SIG-M5 treated with dmso at 0.1 percent for 504 hours (cell line): ENCODE results near the gene EID2B.

Experiments
- DNase-seq: peaks from one replicate; lab custom pipeline; 2025; ENCODE audit not compliant: unreplicated experiment; lab: John Stamatoyannopoulos, UW

Gene EID2B

DNA sequence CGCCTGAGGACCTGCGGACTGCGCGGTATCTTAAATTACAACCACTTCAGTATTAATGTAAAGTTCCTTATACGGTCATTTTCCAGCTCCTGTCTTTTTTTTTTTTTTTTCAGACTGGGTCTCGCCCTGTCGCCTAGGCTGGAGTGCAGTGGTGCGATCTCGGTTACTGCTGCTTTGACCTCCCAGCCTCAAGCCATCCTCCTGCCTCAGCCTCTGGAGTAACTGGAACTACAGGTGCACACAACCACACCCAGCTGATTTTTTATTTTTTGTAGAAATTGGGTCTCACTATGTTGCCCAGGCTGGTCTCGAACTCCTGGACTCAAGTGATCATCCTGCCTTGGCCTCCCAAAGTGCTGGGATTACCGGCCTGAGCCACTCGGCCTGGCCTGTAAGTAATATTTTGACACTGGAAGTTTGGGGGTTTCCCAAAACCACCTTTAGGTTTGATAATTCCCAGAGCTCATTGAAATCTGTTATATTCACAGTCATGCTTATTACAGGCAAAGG lies 406 bp upstream of the EID2B start:
- no peak for DNase-seq

DNA sequence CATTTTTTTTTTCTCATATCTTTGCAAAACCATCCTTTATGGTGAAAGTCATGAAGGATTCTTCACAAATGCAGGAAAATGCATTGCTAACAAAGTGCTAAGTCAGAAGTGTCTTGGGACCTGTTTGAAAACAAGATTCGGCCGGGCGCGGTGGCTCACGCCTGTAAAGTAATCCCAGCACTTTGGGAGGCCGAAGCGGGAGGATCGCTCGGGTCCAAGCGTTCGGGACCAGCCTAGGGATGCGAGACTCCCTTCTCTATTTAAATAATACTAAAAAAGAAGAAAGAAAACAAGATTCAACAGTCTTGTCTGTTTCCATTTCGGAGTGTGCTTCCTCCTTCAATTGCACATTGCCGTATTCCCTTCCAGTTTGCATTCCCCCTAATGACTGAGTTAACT lies 819 bp downstream of the EID2B start:
- no peak for DNase-seq

DNA sequence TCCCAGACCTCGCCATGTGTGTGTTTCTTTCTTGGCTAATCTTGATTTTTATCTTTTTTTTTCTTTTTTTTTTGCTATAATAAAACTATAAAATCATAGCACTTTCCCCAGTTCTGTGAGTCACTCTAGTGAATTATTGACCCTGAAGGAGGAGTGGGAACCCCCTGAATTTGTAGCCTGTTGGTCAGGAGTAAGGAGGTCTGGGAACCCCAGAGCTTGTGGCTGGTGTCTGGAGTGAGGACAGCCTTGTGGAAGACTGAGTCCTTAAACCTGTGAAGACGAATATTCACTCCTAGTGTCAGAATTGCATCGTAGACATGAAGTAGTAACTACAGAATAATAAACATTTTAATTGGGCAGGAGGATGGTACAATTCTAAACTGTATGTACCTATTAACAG lies 7.4 kb downstream of the EID2B start:
- no peak for DNase-seq

DNA sequence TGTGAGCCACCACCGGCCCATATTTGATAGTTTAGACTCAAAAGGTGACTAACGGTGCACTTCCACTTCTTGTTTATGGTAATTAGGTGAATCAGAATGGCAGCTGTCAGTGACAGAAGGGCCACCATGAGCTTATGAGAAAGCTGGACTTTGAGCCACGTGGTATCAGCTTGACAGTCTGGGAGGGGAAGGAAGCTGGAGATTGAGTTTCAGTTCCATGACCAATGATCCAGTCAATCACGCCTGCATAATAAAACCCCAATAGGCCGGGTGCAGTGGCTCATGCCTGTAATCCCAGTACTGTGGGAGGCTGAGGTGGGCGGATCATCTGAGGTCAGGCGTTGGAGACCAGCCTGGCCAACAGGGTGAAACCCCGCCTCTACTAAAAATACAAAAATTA lies 8.2 kb downstream of the EID2B start:
- no peak for DNase-seq

DNA sequence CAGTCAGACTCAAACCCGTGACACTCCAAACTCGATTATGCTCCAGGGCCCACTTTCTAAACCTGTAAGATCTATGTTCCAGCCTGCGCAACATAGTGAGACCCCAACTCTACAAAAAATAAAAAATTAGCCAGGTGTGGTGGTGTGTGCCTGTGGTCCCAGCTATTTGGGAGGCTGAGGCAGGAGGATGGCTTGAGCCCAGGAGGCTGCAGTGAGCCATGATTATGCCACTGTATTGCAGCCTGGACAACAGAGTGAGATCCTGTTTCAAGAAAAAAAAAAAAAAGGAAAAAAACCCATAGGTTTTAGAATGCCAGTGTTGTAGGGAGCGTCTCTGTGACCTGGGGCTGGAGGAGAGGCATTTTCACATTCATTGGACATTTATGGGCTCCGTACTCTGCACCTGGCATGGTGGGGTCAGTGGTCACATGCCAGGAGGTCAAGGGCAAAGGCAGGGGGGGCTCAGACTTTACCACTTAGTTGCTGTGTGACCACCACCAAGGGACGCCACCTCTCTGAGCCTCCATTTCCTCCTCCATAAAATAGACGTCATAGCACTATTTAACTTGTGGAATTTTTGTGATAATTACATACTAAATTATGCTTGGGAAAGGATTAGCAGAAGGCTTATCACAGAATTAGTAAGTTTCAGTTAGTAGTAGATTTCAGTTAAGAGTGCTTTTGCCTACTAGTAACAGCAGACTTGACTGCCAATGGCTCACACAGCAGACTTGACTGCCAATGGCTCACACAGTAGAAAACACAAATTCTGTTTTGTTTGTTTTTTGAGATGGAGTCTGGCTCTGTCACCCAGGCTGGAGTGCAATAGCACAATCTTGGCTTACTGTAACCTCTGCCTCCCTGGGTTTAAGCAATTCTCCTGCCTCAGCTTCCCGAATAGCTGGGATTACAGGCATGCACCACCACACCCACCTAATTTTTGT lies 11.8 kb downstream of the EID2B start:
- no peak for DNase-seq

DNA sequence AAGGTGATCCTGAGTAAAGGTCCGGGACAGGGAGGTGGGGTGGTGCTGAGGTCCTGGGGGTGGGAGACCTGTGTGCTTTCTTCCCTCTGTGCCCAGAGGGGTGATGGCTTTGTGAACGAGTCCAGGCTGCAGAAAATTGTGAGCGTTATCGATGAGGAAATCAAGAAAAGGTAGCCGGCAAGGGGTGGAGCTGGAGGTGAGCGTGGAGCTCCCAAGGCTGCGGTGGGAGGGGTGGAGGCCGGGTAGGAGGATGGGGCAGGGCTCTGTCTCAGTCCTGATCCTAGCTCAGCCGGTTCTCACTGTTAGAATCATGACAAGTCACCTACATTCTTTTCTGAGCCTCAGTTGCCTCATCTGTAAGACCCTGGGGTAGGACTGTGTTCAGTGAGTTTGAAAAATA lies 13.7 kb downstream of the EID2B start:
- no peak for DNase-seq

DNA sequence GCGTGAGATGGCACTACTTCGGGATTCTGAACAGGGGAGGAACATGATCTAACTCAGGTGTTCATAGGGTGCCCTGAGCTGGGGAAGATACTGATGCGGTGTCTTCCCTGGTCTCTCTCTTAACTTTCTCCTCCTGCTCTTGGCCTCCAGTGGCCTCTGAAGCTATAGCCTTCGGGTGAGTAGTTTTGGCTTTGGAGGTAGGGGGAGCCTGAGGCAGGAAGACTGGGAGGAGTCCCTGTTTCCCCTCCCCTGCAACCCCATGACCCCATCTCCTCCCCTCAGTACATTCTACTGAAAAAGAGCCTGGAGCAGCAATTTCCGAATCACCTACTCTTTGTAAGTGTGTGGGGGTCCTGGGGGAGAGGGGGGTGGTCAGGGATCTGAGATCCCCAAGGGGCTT lies 14.2 kb downstream of the EID2B start:
- DNase-seq = no peak

DNA sequence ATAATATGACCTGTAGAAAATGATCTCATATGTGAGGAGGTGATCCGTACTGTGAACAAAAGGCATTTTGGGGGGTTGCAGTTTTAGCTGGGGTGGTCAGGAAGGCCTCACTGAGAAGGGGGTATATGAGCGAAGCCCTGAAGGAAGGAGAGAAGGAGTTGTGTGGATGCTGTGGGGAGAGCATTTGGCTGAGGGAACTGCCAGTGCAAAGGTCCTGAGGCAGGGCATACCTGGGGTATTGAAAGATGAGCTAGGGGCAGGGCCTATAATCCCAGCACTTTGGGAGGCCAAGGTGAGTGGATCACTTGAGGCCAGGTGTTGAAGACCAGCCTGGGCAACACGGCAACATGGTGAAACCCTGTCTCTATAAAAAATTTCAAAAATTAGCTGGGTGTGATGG lies 15.2 kb downstream of the EID2B start:
- DNase-seq = no peak

DNA sequence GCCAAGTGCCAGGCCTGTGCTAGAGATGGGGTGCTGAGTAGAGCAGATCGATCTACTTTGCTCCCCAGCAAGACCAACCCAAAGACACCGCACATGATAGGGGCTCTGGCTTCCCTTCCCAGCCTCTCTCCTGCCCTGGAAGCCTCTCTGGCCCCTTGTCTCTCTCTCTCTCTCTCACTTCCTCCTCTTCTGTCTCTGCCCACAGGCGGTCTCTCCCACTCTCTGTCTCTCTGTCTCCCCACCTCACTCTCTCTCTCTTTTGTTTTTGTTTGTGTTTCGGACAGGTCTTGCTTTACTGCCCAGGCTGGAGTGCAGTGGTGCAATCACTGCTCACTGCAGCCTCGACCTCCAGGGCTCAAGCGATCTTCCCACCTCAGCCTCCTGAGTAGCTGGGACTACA lies 16.4 kb downstream of the EID2B start:
- DNase-seq = peak; percentile 16

DNA sequence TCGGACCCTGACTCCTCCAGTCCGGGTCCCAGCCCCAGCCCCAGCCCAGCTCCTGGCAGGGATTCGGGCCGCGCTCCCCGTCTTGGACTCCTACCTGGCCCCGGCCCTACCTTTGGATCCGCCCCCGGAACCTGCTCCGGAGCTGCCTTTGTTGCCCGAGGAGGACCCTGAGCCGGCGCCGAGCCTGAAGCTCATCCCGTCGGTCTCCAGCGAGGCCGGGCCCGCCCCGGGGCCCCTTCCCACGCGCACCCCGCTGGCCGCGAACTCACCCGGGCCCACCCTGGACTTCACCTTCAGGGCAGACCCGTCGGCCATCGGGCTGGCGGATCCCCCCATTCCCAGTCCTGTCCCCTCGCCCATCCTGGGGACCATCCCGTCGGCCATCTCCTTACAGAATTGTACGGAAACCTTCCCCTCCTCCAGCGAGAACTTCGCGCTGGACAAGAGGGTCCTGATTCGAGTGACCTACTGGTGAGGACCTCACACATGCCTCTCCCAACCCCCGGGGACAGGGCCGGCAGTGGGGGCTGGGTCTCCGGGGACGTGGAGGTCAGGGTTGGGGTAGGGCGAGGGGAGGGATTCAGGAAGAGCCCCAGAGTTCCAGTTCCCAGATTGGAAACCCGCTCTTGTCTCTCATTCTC lies 17.0 kb downstream of the EID2B start:
- no peak for DNase-seq

DNA sequence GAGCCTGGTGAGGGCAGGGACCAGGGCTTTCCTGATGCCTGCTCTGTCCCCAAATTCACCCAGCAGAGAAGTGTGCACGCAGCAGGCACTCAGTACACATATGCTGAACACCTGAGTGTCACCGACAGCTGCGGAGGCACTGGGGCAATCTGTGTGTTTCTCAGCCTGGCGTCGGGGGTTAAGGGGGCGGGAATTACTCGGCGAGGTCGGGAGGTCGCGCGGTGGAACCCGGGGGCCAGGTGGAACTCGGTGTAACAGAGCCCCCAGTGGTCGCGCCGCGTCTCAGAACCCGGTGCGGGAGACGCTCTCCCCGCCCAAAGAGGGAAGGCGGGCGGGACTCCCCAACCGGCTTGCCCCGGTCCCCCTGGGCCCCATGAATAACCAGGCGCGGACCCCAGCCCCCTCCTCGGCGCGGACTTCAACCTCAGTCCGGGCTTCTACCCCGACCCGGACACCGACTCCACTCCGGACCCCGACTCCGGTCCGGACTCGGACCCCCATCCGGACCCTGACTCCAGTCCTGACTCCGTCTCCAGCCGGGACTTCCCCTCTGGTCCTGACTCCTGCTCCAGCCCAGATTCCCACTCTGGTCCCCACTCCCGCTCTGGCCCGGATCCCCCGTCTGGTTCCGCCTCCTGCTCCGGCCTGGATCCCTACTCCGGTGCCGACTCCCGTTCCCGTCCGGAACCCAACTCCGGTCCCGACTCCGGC lies 17.7 kb downstream of the EID2B start, which contains the start of gene SELENOV:
TSS of gene SELENOV (plus strand) at position 300 of the 711 bp plus-strand sequence. CDS start at position 374, 74 bp downstream.
- no peak for DNase-seq

DNA sequence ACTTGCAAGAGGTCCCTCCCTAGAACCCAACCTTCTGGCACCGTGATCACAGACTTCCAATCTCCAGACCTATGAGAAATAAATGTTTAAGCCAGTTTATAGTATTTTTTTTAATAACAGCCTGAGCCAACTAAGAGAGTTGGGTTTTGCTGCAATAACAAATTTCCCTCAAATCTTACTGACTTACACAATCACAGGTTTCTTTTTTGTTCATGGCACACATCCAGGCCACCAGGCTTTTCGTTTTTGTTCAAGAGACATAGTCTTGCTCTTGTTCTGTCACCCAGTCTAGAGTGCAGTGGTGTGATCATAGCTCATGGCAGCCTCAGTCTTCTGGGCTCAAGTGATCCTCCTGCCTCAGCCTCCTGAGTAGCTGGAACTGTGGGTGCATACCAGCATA lies 19.7 kb downstream of the EID2B start:
- DNase-seq = no peak

DNA sequence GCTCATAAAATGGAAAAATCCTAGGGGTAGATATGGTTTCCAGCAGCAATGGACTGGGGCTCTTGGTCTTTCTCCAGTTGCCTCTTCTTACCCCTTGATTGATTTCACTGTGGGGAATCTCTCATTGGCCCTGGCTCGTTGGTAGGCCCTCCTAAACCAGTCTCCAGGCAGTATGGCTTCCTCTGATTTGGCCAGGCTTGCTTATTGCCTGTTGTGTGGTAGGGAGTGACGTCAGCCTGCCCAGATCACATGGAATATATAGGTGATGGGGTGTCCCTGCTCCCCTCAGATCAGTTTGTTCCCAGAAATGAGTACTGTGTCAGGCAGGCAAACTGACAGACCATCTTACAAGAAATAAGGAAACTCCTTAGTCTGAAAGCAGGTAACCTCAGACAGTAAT lies 23.4 kb downstream of the EID2B start:
- DNase-seq = no peak

DNA sequence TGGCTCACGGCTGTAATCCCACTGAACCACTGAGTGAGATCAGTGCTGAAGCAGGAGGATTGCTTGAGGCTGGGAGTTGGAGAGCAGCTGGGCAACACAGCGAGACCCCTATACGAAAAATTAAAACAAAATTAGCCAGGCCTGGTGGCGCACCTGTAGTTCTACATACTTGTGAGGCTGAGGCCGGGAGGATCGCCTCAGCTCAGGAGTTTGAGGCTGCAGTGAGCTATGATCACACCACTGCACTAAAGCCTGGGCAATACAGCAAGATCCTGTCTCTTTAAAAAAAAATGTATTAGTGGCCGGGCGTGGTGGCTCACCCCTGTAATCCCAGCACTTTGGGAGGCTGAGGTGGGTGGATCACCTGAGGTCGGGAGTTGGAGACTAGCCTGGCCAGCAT lies 24.0 kb downstream of the EID2B start:
- DNase-seq = no peak

DNA sequence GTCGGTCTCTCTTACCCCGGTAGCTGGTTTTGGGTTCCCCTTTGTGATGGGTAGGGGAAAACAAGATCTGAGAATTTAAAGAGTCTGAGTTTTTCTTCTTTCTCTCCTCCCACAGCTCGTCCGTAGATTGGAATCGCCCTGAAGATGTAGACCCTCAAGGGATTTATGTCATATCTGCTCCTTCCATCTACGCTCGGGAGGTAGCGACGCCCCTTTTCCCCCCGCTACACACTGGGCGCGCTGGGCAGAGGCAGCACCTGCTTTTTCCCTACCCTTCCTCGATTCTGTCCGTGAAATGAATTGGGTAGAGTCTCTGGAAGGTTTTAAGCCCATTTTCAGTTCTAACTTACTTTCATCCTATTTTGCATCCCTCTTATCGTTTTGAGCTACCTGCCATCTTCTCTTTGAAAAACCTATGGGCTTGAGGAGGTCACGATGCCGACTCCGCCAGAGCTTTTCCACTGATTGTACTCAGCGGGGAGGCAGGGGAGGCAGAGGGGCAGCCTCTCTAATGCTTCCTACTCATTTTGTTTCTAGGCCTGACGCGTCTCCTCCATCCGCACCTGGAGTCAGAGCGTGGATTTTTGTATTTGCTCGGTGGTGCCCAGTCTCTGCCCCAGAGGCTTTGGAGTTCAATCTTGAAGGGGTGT lies 24.8 kb downstream of the EID2B start:
- DNase-seq = no peak

DNA sequence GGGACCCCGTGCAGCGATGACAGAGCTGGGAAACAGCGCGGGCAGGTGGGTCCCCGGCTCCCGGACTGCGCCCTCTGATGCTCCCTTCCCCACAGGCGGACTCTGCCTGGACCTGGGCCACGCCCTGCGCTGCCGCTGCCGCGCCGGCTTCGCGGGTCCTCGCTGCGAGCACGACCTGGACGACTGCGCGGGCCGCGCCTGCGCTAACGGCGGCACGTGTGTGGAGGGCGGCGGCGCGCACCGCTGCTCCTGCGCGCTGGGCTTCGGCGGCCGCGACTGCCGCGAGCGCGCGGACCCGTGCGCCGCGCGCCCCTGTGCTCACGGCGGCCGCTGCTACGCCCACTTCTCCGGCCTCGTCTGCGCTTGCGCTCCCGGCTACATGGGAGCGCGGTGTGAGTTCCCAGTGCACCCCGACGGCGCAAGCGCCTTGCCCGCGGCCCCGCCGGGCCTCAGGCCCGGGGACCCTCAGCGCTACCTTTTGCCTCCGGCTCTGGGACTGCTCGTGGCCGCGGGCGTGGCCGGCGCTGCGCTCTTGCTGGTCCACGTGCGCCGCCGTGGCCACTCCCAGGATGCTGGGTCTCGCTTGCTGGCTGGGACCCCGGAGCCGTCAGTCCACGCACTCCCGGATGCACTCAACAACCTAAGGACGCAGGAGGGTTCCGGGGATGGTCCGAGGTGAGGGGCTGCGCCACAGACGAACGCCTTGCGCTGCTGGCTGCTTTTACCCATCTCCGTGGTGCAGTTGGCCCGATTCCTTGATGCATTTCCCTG lies 25.5 kb downstream of the EID2B start:
- DNase-seq = peak; percentile 37

DNA sequence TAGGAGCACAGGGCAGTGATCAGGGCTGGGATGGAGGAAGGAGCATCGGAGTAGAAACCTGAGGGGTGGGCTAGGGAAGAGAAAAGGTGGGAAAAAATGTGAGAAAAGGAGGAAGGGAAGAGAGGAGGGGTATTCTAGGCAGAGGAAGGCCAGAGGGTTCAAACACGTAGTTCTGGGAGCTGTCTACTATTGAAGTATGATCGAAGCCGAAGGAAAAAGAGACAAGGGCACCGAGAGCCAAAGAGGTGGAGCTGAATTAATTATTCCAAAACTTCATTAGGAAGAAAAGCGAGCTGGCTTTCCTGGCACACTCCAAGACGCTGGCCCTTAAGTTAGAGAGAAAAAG lies 26.1 kb downstream of the EID2B start:
- no peak for DNase-seq

DNA sequence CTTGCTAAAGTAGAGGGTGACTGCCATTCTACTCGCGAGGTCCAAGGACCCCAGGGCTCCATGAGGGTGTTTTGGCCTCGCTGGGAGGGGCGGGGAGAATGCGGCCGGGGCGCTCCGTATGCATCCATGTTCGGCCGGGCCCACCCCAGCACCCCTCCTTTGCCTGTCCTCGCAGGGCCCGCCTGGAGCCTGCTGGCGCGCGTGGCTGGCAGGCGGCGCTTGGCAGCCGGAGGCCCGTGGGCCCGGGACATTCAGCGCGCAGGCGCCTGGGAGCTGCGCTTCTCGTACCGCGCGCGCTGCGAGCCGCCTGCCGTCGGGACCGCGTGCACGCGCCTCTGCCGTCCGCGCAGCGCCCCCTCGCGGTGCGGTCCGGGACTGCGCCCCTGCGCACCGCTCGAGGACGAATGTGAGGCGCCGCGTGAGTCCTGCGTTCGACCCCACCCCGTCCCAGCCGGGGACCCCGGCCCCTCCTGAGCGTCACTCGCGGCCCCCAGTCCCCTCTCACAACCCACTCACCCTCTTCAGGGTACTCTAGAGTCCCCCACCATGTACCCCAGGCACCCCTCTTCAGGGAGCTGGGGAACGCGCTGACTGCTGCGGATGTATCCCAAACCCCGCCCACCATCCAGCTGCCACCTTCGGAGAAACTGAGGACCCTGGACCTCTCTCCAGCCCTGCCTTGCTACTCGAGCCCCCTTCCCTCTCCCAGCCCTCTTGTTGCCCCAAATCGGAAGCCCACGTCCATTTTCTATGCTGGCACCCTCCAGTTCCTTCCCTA lies 29.8 kb downstream of the EID2B start:
- DNase-seq = no peak

DNA sequence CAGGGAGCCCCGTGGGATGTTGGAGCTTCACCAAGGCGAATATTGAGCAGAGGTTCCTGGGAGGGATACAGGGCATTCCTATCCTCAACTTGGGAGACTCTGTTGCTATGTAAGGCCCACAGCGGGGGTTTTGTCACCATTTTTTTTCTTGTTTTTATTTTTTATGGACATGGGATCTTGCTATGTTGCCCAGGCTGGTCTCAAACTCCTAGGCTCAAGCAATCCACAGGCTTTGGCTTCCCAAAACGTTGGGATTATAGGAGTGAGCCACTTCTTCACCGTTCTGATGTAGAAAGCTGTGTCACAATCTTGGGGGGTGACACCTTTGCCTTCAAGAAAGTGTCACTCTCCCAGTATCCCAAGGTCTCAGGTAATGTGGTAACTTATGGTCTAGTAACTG lies 31.3 kb downstream of the EID2B start:
- no peak for DNase-seq

DNA sequence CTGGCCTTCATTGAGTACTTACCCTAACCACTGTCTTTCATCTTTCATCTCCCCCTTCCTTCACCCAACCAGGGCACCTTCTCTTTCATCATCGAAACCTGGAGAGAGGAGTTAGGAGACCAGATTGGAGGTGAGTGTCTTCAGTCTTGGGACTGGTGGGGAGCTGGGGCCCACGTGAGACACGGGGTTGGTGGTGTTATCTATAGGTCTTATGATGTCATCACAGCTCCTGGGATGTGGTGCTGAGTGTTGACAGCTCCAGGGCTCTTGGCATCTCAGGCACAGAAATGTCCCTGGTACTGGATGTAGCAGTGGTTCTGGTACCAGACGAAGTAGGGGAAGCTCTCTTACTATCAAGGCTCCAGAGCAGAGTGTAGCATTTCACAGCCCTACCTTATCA lies 32.1 kb downstream of the EID2B start:
- no peak for DNase-seq
